ENCODE data around the gene OGDH.

DNA sequence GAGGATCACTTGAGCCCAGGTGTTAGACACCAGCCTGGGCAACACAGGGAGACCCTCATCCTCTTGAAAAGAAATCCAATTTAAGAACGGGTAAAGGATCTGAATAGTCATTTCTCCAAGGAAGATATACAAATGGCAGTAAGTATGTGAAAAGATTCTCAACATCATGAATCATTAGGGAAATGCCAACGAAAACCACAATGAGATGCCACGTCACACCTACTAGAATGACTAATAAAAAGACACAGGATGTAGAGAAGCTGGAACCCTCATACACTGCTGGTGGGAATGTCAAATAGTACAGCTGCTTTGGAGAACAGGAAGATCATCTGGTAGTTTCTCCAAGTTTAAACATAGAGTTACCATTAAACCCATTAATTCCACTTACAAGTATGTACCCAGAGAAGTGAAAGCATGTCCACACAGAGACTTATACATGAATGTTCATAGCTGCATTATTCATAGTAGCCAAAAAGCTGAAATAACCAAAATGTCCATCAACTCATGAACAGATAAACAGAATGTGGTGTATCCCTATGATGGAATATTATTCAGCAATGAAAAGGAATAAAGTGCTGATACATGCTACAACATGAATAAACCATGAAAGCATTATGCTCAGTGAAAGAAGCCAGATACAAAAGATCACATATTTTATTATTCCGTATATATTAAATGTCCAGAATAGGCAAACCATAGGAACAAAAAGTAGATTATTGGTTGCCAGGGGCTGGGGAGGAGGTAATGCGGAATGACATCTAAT, 129.2 kb downstream of the OGDH start:
- TF ChIP-seq POLR2AphosphoS5 (IDR thresholded peaks at IDR 0.05; ENCODE audit: borderline replicate concordance, low read depth, low read length) (no peak), EZH2 (IDR thresholded peaks at IDR 0.05) (no peak), FOXP2 (optimal IDR thresholded peaks at IDR 0.05; ENCODE audit: control extremely low read depth, extremely low read length, insufficient read depth) (no peak)
